ENCODE data around the gene TECTA. TPM values are rescaled to one million over a fixed set of nuclear protein-coding genes. Genes with fewer than 3 reads are reported as not detected.

Gene TECTA
- polyA plus RNA-seq, 1 donor (not counting 4 experiments of a cell fraction or from before 2014, with no cell fraction given) = 0.17 TPM

GRCh38 chr11:121226415-121227263 is 125.6 kb downstream of the TECTA start:
- no peak overlapping the region for H3K4me3 ChIP-seq (ENCODE audit: control insufficient read depth in 2 of 3, extremely low read depth in 1 of 3, insufficient read depth in 2 of 3, low read depth in 1 of 3, low read length in 3 of 3)
- H2AFZ ChIP-seq (ENCODE audit: control insufficient read depth, low read length) = no peak overlapping the region
- H3K4me2 ChIP-seq (ENCODE audit: control insufficient read depth, extremely low read depth, insufficient read depth, low read depth, low read length) = no peak overlapping the region
- H3K27me3 ChIP-seq (ENCODE audit: control insufficient read depth, extremely low read depth, insufficient read depth, low read length) = peaks cover 5% of the 10 kb centered on the region
- H3K36me3 ChIP-seq (ENCODE audit: control insufficient read depth in 2 of 2, extremely low read depth in 1 of 2, insufficient read depth in 2 of 2, low read length in 2 of 2) = no peaks in the 10 kb centered on the region
- dilution Hi-C loops (cut with MboI; ENCODE audit: extremely low pct_ligation_motif_present, low sequenced_read_pairs) = no loop called here
- no peak overlapping the region for H3K27ac ChIP-seq (ENCODE audit: control insufficient read depth, insufficient read depth, low read length)
- H3K79me2 ChIP-seq (ENCODE audit: control insufficient read depth, insufficient read depth, low read length) = no peaks in the 10 kb centered on the region
- no peaks in the 10 kb centered on the region for H4K20me1 ChIP-seq (ENCODE audit: control insufficient read depth, extremely low read depth, insufficient read depth, low read length)
- FAIRE-seq (no peak), DNase-seq (ENCODE audit: low read depth, low spot score) (no peak)
- H3K9ac ChIP-seq (ENCODE audit: control insufficient read depth, extremely low read depth, insufficient read depth, low read length) = no peak overlapping the region
- H3K9me3 ChIP-seq (ENCODE audit: control insufficient read depth, low read depth, low read length) = no peaks in the 10 kb centered on the region
- no peaks in the 10 kb centered on the region for H3K4me1 ChIP-seq (ENCODE audit: control insufficient read depth, extremely low read depth, insufficient read depth, low read length)
- no peaks in the 10 kb centered on the region for H3K9me1 ChIP-seq (ENCODE audit: control insufficient read depth, extremely low read depth, insufficient read depth, low read length)
- TF ChIP-seq EZH2 (IDR thresholded peaks at IDR 0.05; ENCODE audit: low read length) = no peak
- no peak for TF ChIP-seq CTCF (optimal IDR thresholded peaks at IDR 0.05 in 1 of 3, IDR thresholded peaks at IDR 0.05 in 1 of 3, conservative IDR thresholded peaks at IDR 0.05 in 1 of 3; ENCODE audit: extremely low read depth in 1 of 3, insufficient read depth in 2 of 3, low read length in 3 of 3)

- no peaks in the 10 kb centered on the region for H3K9me3 ChIP-seq (ENCODE audit: control insufficient read depth, low read depth, low read length)
- no peaks in the 10 kb centered on the region for H3K36me3 ChIP-seq (ENCODE audit: control insufficient read depth in 2 of 2, extremely low read depth in 1 of 2, insufficient read depth in 2 of 2, low read length in 2 of 2)
- peaks cover 5% of the 10 kb centered on the region for H3K27me3 ChIP-seq (ENCODE audit: control insufficient read depth, extremely low read depth, insufficient read depth, low read length)
- H2AFZ ChIP-seq (ENCODE audit: control insufficient read depth, low read length) = no peak overlapping the region
- no peaks in the 10 kb centered on the region for H3K79me2 ChIP-seq (ENCODE audit: control insufficient read depth, insufficient read depth, low read length)
- DNase-seq (ENCODE audit: low read depth, low spot score) (no peak), FAIRE-seq (no peak)
- H4K20me1 ChIP-seq (ENCODE audit: control insufficient read depth, extremely low read depth, insufficient read depth, low read length) = no peaks in the 10 kb centered on the region
- TF ChIP-seq EZH2 (IDR thresholded peaks at IDR 0.05; ENCODE audit: low read length) (no peak), CTCF (optimal IDR thresholded peaks at IDR 0.05 in 1 of 3, IDR thresholded peaks at IDR 0.05 in 1 of 3, conservative IDR thresholded peaks at IDR 0.05 in 1 of 3; ENCODE audit: extremely low read depth in 1 of 3, insufficient read depth in 2 of 3, low read length in 3 of 3) (no peak)
- H3K27ac ChIP-seq (ENCODE audit: control insufficient read depth, insufficient read depth, low read length) = no peak overlapping the region
- dilution Hi-C loops (cut with MboI; ENCODE audit: extremely low pct_ligation_motif_present, low sequenced_read_pairs) = no loop called here
- H3K4me3 ChIP-seq (ENCODE audit: control insufficient read depth in 2 of 3, extremely low read depth in 1 of 3, insufficient read depth in 2 of 3, low read depth in 1 of 3, low read length in 3 of 3) = no peak overlapping the region
- no peaks in the 10 kb centered on the region for H3K4me1 ChIP-seq (ENCODE audit: control insufficient read depth, extremely low read depth, insufficient read depth, low read length)
- no peak overlapping the region for H3K4me2 ChIP-seq (ENCODE audit: control insufficient read depth, extremely low read depth, insufficient read depth, low read depth, low read length)
- H3K9me1 ChIP-seq (ENCODE audit: control insufficient read depth, extremely low read depth, insufficient read depth, low read length) = no peaks in the 10 kb centered on the region
- H3K9ac ChIP-seq (ENCODE audit: control insufficient read depth, extremely low read depth, insufficient read depth, low read length) = no peak overlapping the region
These were observed 127.8 kb downstream of the TECTA start for GRCh38 chr11:121228851-121229250.
